Ascending aorta (tissue), 2 donors: Measurements from ENCODE around the gene IDE. TPM values are rescaled to one million over a fixed set of nuclear protein-coding genes. Genes with fewer than 3 reads are reported as not detected.

ENCODE experiments used
- DNase-seq, 2 donors: peaks; one replicate each; pipeline ENCODE4 v3.0.0-alpha.2; 2019; ENCODE audit warnings: low spot score in 2 of 2
- H3K27ac ChIP-seq, 2 donors: fragments of 200-600 bp; sonication (generic); one replicate each; pipeline ENCODE4 v1.5.1; 2016 to 2017; ENCODE audit warnings: mild to moderate bottlenecking in 1 of 2
- H3K27me3 ChIP-seq: fragments of 200-600 bp; sonication (generic); one replicate; pipeline ENCODE4 v1.5.1; 2017
- H3K36me3 ChIP-seq, 2 donors: fragments of 200-600 bp; sonication (generic); one replicate each; pipeline ENCODE4 v1.5.1; 2016
- H3K4me1 ChIP-seq, 2 donors: fragments of 200-600 bp; sonication (generic); one replicate each; pipeline ENCODE4 v1.5.1; 2016 to 2017; ENCODE audit warnings: mild to moderate bottlenecking in 1 of 2
- H3K4me3 ChIP-seq, 2 donors: fragments of 200-600 bp; sonication (generic); one replicate each; pipeline ENCODE4 v1.5.1; 2016 to 2017; ENCODE audit warnings: mild to moderate bottlenecking in 1 of 2
- H3K9me3 ChIP-seq, 2 donors: fragments of 200-600 bp; sonication (generic); one replicate each; pipeline ENCODE4 v1.5.1; 2016
- intact Hi-C: fragments of 100-400 bp; cut with DNase I; formaldehyde crosslinking; loops from one replicate; pipeline ENCODE4 v1.15.1; 2023
- total RNA-seq: library from RNA; depleted of rRNA; stranded (reverse); fragments of >200 nt; gene quantifications from one replicate; pipeline ENCODE4 v1.1.0, GENCODE V29; 2016
- TF ChIP-seq, protein P1 (sequence below), 3 experiments: fragments of 200-600 bp in 2 of 3; fragments of 450-650 bp in 1 of 3; sonication (generic) in 2 of 3; IDR thresholded peaks; one replicate each; pipeline ENCODE4 v1.5.1; 2016 to 2019; ENCODE audit warnings: antibody characterized with exemption in 3 of 3, mild to moderate bottlenecking in 1 of 3, moderate library complexity in 1 of 3

IDE gene
- total RNA-seq, 1 donor from 2014 or later: 22.7 TPM

DNA sequence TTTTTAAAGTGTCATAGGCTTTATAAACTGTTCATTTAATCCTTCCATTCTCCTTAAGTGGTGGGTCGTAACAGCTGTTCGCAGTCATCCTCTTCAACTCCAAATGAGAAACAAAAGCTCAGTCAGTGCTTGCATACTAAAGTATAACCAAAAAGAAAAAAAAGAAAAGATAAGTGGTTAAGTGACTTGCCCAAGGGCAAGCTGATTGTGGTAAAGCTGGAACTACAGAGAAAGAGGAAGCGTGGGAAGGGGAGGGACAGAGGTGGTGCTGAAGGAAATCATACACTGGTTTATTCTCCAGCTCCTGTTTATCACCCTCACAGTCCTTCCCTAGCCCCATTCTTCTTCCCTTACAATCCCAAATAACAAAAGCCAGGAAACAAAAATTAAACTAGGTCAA, 29.6 kb downstream of the IDE start:
- Histone ChIP-seq H3K4me3 (no peak overlapping the region), H3K27ac (no peak overlapping the region), H3K27me3 (no peaks in the 10 kb centered on the region), H3K9me3 (no peaks in the 10 kb centered on the region), H3K36me3 (no peaks in the 10 kb centered on the region), H3K4me1 (no peaks in the 10 kb centered on the region)
- intact Hi-C loops: no loop called here
- no peak for DNase-seq
- TF ChIP-seq, protein P1, sequence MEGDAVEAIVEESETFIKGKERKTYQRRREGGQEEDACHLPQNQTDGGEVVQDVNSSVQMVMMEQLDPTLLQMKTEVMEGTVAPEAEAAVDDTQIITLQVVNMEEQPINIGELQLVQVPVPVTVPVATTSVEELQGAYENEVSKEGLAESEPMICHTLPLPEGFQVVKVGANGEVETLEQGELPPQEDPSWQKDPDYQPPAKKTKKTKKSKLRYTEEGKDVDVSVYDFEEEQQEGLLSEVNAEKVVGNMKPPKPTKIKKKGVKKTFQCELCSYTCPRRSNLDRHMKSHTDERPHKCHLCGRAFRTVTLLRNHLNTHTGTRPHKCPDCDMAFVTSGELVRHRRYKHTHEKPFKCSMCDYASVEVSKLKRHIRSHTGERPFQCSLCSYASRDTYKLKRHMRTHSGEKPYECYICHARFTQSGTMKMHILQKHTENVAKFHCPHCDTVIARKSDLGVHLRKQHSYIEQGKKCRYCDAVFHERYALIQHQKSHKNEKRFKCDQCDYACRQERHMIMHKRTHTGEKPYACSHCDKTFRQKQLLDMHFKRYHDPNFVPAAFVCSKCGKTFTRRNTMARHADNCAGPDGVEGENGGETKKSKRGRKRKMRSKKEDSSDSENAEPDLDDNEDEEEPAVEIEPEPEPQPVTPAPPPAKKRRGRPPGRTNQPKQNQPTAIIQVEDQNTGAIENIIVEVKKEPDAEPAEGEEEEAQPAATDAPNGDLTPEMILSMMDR (IDR thresholded peaks at IDR 0.05): no peak

DNA sequence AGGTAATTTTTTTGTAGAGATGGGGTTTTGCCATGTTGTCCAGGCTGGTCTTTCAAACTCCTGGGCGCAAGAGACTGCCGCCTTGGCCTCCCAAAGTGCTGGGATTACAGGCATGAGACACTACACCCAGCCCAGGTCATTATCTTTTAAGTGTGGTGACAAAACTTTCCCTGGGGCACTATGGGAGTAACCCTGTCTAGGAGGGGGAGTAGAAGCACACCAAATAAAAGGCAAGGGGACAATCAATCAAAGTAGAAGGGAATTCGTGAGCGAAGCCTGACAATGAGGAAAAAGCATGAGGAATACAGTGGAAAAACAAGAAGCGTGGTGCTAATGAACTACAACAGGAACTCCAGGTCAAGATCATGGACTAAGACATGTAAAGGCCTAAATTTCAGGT, 31.4 kb downstream of the IDE start:
- intact Hi-C loops: no loop called here
- Histone ChIP-seq H3K27me3 (no peaks in the 10 kb centered on the region), H3K9me3 (no peaks in the 10 kb centered on the region), H3K27ac (no peak overlapping the region), H3K36me3 (no peaks in the 10 kb centered on the region), H3K4me3 (no peak overlapping the region), H3K4me1 (no peaks in the 10 kb centered on the region)
- no peak for DNase-seq
- TF ChIP-seq, protein P1 (IDR thresholded peaks at IDR 0.05): no peak

DNA sequence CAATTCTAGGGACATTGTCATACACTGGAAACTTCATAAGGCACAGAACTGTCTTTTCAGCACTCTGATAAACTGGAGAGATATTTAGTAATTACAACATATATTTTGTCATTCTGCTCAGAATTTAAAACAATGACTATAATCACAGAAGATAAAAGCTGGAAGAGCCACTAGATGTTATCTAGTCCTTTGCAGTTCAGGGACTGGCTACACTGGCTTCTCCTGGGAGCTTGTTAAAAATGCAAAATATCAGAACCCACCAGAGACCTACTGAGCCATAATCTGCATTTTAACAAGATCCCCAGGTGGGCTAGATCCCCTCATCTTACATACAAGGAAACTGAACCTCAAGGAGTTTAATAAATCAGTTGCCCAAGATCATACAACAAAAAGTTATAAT, 32.3 kb downstream of the IDE start:
- Histone ChIP-seq H3K27me3 (no peaks in the 10 kb centered on the region), H3K4me1 (no peaks in the 10 kb centered on the region), H3K4me3 (no peak overlapping the region), H3K36me3 (peaks cover 0 to 2% of the 10 kb centered on the region in 2 donors), H3K9me3 (no peaks in the 10 kb centered on the region), H3K27ac (no peak overlapping the region)
- TF ChIP-seq, protein P1 (IDR thresholded peaks at IDR 0.05): no peak
- intact Hi-C loops: no loop called here
- DNase-seq: no peak

DNA sequence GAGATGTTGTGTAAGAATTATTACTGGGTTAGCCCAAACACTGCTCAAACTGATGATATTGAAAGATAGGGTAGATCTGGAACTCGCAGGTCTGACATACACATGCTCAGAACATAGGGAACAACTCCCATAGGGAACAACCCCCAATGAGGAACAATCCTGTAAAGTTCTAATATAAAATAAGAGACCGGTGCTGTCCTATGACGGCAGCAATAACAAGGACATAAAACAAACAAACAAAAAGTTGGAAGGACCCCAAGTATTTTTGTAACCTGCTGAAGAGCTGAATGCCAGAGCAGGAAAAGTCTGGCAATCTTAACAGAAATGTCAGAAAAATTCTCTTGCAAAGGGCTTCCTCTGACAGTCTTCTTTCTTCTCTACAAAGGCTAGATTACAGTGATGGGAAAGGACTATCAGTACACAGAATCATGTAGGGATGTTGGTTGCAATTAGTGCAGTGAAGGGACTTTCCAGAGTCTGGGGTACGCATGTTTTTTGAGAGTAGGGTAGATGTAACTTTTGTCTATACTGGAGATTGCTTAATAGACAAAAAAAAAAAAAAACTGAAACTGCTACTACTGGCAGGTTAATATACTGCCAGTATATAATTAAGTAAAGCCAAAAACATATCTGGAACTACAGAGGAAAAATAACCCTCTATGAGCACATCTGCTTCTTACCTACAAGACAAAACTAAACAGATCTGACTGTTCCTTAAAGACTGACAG, 35.5 kb downstream of the IDE start:
- no peak overlapping the region for H3K27ac ChIP-seq
- DNase-seq: no peak
- H3K27me3 ChIP-seq: no peaks in the 10 kb centered on the region
- no peak overlapping the region for H3K4me3 ChIP-seq
- TF ChIP-seq, protein P1 (IDR thresholded peaks at IDR 0.05): no peak
- no peaks in the 10 kb centered on the region for H3K4me1 ChIP-seq
- H3K9me3 ChIP-seq: no peaks in the 10 kb centered on the region
- peaks cover 19 to 30% of the 10 kb centered on the region in 2 donors for H3K36me3 ChIP-seq
- intact Hi-C loops: no loop called here

DNA sequence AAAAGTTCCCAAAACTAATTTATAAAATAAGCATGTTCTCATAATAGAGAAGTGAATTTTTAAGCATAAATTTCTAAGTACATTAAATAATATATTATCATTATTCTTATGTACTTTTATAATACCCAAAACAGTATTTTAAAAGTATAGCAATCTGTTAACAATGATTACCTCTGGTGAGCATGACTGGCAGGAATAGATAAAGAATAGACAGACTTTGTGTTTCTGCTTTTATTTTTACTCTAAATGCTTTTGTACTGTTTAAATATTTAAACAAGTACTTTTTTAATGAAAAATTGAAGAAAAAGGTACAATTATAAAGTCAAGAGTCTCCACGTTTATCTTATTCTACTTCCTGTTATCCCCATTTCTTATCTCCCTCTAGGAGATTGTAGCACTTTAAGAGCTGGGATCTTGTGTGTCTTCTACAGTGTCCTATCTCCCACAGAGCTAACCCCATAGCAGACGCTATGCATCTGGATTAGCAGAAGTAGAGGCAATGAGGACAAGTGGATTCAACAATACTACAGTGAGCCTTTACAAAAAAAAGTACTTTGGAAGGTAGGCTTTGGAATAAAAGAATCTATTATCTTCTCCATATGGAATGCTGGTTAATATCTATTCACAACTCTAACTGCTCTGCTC, 42.9 kb downstream of the IDE start:
- Histone ChIP-seq H3K36me3 (peaks cover 38 to 61% of the 10 kb centered on the region in 2 donors), H3K4me3 (no peak overlapping the region), H3K4me1 (no peaks in the 10 kb centered on the region), H3K27me3 (no peaks in the 10 kb centered on the region), H3K27ac (no peak overlapping the region), H3K9me3 (no peaks in the 10 kb centered on the region)
- DNase-seq: no peak
- intact Hi-C loops: no loop called here
- TF ChIP-seq, protein P1 (IDR thresholded peaks at IDR 0.05): no peak
